HFFc6 (cell line): ENCODE results near the gene LETM1. TPM values are rescaled to one million over a fixed set of nuclear protein-coding genes. Genes with fewer than 3 reads are reported as not detected.

Experiments
- DNase-seq: peaks from one replicate; pipeline ENCODE4 v3.0.0-alpha.2; 2018
- H3K27ac Mint-ChIP-seq: 2 replicates; pipeline ENCODE4 v1.8.0; 2020; ENCODE audit warnings: mild to moderate bottlenecking, mixed read lengths
- H3K27me3 Mint-ChIP-seq: 2 replicates; pipeline ENCODE4 v1.8.0; 2021; ENCODE audit warnings: mild to moderate bottlenecking, moderate library complexity, mixed read lengths; ENCODE audit not compliant: insufficient read depth
- H3K36me3 Mint-ChIP-seq: 2 replicates; pipeline ENCODE4 v1.8.0; 2021; ENCODE audit warnings: low read depth, mixed read lengths
- H3K4me1 Mint-ChIP-seq: 2 replicates; pipeline ENCODE4 v1.8.0; 2020; ENCODE audit warnings: low read depth, mixed read lengths
- H3K4me3 Mint-ChIP-seq: 2 replicates; pipeline ENCODE4 v1.8.0; 2020; ENCODE audit warnings: mild to moderate bottlenecking, moderate library complexity, mixed read lengths
- H3K9me3 Mint-ChIP-seq: 2 replicates; pipeline ENCODE4 v1.8.0; 2020; ENCODE audit warnings: mild to moderate bottlenecking, mixed read lengths
- CTCF ChIP-seq: fragments of 200-600 bp; sonication (generic); IDR thresholded peaks from 2 replicates; pipeline ENCODE4 v1.5.0; 2021; ENCODE audit warnings: antibody characterized with exemption, mild to moderate bottlenecking
- total RNA-seq, 6 experiments: library from RNA; stranded (reverse); fragmentation: NEBNext Ultra II Directional; extraction: Animal tissue kit (Norgen Biotek cat#: 25700); gene quantifications; 2 replicates in 1 of 6; 3 replicates in 5 of 6; pipeline ENCODE4 v1.2.3, GENCODE V29; 2021

Gene LETM1
- total RNA-seq, 6 experiments from 2014 or later, result 47.4 to 64.0 (median 53.3) TPM

- no peaks in the 10 kb centered on the region for H3K36me3 Mint-ChIP-seq
- H3K9me3 Mint-ChIP-seq, result no peaks in the 10 kb centered on the region
- H3K4me1 Mint-ChIP-seq, result no peaks in the 10 kb centered on the region
- no peak for DNase-seq
- H3K27me3 Mint-ChIP-seq, result peaks cover 1% of the 10 kb centered on the region; the same call in 1 of the 2 replicates
- no peak for TF ChIP-seq CTCF
- H3K27ac Mint-ChIP-seq, result no peak overlapping the region
- no peak overlapping the region for H3K4me3 Mint-ChIP-seq
These were observed 54.5 kb downstream of the LETM1 start for GRCh38 chr4:1801286-1801958.

GRCh38 chr4:1800805-1801204 lies 55.2 kb downstream of the LETM1 start:
- Mint-ChIP-seq H3K9me3 (no peaks in the 10 kb centered on the region), H3K4me1 (no peaks in the 10 kb centered on the region), H3K27ac (no peak overlapping the region), H3K27me3 (peaks cover 4% of the 10 kb centered on the region; the same call in 1 of the 2 replicates), H3K36me3 (no peaks in the 10 kb centered on the region), H3K4me3 (no peak overlapping the region)
- no peak for TF ChIP-seq CTCF
- no peak for DNase-seq

- no peaks in the 10 kb centered on the region for H3K4me1 Mint-ChIP-seq
- no peak overlapping the region for H3K27ac Mint-ChIP-seq
- no peaks in the 10 kb centered on the region for H3K9me3 Mint-ChIP-seq
- H3K27me3 Mint-ChIP-seq, result peaks cover 7% of the 10 kb centered on the region
- no peak for TF ChIP-seq CTCF
- no peaks in the 10 kb centered on the region for H3K36me3 Mint-ChIP-seq
- no peak for DNase-seq
- H3K4me3 Mint-ChIP-seq, result no peak overlapping the region
These were observed 56.3 kb downstream of the LETM1 start for GRCh38 chr4:1799387-1800375.

- no peak for DNase-seq
- no peak overlapping the region for H3K27ac Mint-ChIP-seq
These were observed 57.2 kb downstream of the LETM1 start for GRCh38 chr4:1798580-1799386.

More at GRCh38 chr4:1798580-1799386, 57.2 kb downstream of the LETM1 start:
- TF ChIP-seq CTCF, result no peak
- H3K9me3 Mint-ChIP-seq, result no peaks in the 10 kb centered on the region
- H3K27me3 Mint-ChIP-seq, result peaks cover 7% of the 10 kb centered on the region
- H3K36me3 Mint-ChIP-seq, result no peaks in the 10 kb centered on the region
- no peak overlapping the region for H3K4me3 Mint-ChIP-seq
- no peaks in the 10 kb centered on the region for H3K4me1 Mint-ChIP-seq
